ENCODE measurements around the gene CNIH1. TPM values are rescaled to one million over a fixed set of nuclear protein-coding genes. Genes with fewer than 3 reads are reported as not detected.
"Not testable (repeated sequence)": the region's sequence is repeated elsewhere in the genome, so short reads cannot be mapped to it uniquely, and the experiment has no call there.

CNIH1 gene
- total RNA-seq, 1 experiment from 2014 or later: 80.7 TPM

DNA sequence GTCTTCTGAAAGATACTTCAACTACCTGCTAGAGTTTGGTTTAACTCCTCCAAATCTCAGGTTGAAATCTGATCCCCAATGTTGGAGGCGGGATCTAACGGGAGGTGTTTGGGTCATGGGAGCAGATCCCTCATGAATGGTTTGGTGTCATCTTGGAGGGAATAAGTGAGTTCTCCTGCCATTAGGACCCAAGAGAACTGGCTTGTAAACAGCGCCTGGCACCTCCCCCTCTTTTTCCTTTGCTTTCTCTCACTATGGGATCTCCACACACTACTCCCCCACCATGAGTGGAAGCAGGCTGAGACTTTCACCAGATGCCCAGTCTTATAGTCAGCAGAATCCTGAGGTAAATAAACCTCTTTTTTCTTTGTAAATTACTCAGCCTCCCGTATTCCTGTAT, 2.5 kb downstream of the CNIH1 start (continued):
- TF ChIP-seq NFATC4 (CRISPR knock-in tag; IDR thresholded peaks at IDR 0.05) (no peak), FOXP1 (CRISPR knock-in tag; IDR thresholded peaks at IDR 0.05; ENCODE audit: borderline replicate concordance) (no peak)
- TF ChIP-seq, protein P1, sequence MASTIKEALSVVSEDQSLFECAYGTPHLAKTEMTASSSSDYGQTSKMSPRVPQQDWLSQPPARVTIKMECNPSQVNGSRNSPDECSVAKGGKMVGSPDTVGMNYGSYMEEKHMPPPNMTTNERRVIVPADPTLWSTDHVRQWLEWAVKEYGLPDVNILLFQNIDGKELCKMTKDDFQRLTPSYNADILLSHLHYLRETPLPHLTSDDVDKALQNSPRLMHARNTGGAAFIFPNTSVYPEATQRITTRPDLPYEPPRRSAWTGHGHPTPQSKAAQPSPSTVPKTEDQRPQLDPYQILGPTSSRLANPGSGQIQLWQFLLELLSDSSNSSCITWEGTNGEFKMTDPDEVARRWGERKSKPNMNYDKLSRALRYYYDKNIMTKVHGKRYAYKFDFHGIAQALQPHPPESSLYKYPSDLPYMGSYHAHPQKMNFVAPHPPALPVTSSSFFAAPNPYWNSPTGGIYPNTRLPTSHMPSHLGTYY (CRISPR knock-in tag; IDR thresholded peaks at IDR 0.05): no peak
- TF ChIP-seq, protein P2, sequence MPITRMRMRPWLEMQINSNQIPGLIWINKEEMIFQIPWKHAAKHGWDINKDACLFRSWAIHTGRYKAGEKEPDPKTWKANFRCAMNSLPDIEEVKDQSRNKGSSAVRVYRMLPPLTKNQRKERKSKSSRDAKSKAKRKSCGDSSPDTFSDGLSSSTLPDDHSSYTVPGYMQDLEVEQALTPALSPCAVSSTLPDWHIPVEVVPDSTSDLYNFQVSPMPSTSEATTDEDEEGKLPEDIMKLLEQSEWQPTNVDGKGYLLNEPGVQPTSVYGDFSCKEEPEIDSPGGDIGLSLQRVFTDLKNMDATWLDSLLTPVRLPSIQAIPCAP (CRISPR knock-in tag; IDR thresholded peaks at IDR 0.05): no peak
- TF ChIP-seq, protein P3, sequence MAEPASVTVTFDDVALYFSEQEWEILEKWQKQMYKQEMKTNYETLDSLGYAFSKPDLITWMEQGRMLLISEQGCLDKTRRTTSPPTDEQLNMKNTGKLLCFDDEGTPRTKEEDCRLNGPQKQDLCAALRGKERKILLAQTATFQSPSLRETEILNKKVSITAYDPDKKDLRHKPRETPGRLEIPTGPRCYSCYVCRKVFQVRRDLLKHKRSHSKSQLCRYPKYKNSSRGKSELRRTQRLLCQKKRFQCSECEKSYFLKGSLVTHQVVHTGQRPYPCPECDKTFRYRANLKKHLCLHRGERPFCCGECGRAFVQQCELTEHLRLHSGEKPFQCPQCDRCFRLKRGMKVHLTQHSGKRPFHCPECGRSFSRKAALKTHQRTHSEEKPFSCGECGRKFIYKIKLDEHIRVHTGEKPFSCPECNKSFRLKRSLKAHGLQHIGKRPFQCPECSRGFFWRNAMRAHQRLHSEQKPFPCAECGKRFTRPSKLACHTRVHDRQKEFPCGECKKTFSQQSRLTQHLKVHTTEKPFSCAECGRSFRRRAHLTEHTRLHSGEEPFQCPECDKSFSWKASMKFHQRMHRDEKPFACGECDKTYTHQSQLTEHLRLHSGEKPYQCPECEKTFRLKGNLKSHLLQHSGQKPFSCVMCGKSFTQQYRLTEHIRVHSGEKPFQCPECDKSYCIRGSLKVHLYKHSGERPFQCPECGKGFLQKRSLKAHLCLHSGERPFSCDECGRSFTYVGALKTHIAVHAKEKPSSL (CRISPR knock-in tag; conservative IDR thresholded peaks at IDR 0.05): no peak
- TF ChIP-seq, protein P4, sequence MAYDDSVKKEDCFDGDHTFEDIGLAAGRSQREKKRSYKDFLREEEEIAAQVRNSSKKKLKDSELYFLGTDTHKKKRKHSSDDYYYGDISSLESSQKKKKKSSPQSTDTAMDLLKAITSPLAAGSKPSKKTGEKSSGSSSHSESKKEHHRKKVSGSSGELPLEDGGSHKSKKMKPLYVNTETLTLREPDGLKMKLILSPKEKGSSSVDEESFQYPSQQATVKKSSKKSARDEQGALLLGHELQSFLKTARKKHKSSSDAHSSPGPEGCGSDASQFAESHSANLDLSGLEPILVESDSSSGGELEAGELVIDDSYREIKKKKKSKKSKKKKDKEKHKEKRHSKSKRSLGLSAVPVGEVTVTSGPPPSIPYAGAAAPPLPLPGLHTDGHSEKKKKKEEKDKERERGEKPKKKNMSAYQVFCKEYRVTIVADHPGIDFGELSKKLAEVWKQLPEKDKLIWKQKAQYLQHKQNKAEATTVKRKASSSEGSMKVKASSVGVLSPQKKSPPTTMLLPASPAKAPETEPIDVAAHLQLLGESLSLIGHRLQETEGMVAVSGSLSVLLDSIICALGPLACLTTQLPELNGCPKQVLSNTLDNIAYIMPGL (CRISPR knock-in tag; IDR thresholded peaks at IDR 0.05): no peak
- TF ChIP-seq, protein P5, sequence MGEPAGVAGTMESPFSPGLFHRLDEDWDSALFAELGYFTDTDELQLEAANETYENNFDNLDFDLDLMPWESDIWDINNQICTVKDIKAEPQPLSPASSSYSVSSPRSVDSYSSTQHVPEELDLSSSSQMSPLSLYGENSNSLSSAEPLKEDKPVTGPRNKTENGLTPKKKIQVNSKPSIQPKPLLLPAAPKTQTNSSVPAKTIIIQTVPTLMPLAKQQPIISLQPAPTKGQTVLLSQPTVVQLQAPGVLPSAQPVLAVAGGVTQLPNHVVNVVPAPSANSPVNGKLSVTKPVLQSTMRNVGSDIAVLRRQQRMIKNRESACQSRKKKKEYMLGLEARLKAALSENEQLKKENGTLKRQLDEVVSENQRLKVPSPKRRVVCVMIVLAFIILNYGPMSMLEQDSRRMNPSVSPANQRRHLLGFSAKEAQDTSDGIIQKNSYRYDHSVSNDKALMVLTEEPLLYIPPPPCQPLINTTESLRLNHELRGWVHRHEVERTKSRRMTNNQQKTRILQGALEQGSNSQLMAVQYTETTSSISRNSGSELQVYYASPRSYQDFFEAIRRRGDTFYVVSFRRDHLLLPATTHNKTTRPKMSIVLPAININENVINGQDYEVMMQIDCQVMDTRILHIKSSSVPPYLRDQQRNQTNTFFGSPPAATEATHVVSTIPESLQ (CRISPR knock-in tag; IDR thresholded peaks at IDR 0.05): no peak

DNA sequence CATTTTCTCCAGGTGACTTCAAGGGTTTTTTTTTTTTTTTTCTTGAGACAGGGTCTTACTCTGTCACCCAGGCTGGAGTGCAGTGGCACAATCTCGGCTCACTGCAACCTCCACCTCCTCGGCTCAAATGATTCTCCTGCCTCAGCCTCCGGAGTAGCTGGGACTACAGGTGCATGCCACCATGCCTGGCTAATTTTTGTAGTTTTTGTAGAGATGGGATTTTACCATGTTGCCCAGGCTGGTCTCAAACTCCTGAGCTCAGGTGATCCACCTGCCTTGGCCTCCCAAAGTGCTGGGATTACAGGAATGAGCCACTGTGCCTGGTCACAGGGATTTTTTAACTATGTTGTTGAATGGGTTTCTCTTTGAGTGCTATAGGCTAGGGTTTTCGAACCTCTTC, 3.2 kb downstream of the CNIH1 start:
- H3K4me3 Mint-ChIP-seq; DNase-seq (ENCODE audit: low spot score); H3K27ac Mint-ChIP-seq; H3K9me3 Mint-ChIP-seq; ATAC-seq; H3K36me3 Mint-ChIP-seq; H3K27me3 Mint-ChIP-seq (ENCODE audit: low read depth); POLR2A ChIA-PET: not testable (repeated sequence)
- peaks cover 73% of the 10 kb centered on the region for H3K4me1 Mint-ChIP-seq
- CTCF ChIA-PET: interaction anchor here (1.2 to 1.8 kb wide), 3 partner anchors 41 to 90 kb away, joined by 4 to 7 read pairs (median 4); partner anchors contain the start of gene CDKN3

DNA sequence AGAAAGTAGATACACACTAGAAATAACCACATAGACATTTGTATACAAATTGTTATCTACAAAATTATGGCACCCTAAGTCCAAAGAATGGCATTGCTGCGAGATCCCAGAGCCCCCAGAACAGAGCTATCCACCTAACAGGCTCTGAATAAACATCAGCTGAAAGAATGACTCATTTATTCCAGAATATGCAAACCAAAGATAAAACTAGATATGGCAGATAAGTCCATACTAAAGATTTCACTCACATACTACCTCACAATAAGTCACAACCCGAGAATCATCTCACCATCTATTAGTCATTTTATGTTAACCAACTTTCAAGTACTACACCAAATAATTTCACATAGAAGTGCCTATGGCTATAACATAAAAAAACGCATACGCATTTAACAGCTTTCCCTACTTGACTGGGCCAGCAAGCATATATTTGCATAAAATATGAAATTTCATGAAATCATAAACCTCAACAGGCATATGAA, 5.6 kb downstream of the CNIH1 start:
- H3K9me3 Mint-ChIP-seq: no peaks in the 10 kb centered on the region
- H3K4me1 Mint-ChIP-seq: peaks cover 75% of the 10 kb centered on the region
- ChIA-PET CTCF (interaction anchor here (1.8 kb wide), 1 partner anchor 69 kb away, joined by 8 read pairs; no protein-coding TSS in a partner anchor), POLR2A (interaction anchor here (0.6 kb wide), 1 partner anchor 40 kb away, joined by 3 read pairs; no protein-coding TSS in a partner anchor)
- H3K27me3 Mint-ChIP-seq (ENCODE audit: low read depth): no peaks in the 10 kb centered on the region
- no peak overlapping the region for H3K4me3 Mint-ChIP-seq
- peaks cover 7% of the 10 kb centered on the region for H3K36me3 Mint-ChIP-seq
- H3K27ac Mint-ChIP-seq: no peak overlapping the region
- ATAC-seq: no peak
- TF ChIP-seq HMGA2 (CRISPR knock-in tag; IDR thresholded peaks at IDR 0.05) (no peak), ZNF121 (CRISPR knock-in tag; IDR thresholded peaks at IDR 0.05) (no peak), ZNF232 (CRISPR knock-in tag; IDR thresholded peaks at IDR 0.05) (no peak), TEAD4 (CRISPR knock-in tag; IDR thresholded peaks at IDR 0.05) (no peak), SMAD4 (CRISPR knock-in tag; IDR thresholded peaks at IDR 0.05) (no peak), TEAD1 (CRISPR knock-in tag; IDR thresholded peaks at IDR 0.05) (no peak), ATF1 (CRISPR knock-in tag; IDR thresholded peaks at IDR 0.05) (no peak)
- TF ChIP-seq, protein P4 (CRISPR knock-in tag; IDR thresholded peaks at IDR 0.05): no peak
- TF ChIP-seq, protein P6, sequence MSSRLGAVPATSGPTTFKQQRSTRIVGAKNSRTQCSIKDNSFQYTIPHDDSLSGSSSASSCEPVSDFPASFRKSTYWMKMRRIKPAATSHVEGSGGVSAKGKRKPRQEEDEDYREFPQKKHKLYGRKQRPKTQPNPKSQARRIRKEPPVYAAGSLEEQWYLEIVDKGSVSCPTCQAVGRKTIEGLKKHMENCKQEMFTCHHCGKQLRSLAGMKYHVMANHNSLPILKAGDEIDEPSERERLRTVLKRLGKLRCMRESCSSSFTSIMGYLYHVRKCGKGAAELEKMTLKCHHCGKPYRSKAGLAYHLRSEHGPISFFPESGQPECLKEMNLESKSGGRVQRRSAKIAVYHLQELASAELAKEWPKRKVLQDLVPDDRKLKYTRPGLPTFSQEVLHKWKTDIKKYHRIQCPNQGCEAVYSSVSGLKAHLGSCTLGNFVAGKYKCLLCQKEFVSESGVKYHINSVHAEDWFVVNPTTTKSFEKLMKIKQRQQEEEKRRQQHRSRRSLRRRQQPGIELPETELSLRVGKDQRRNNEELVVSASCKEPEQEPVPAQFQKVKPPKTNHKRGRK (CRISPR knock-in tag; IDR thresholded peaks at IDR 0.05; ENCODE audit: borderline replicate concordance): no peak
- DNase-seq (ENCODE audit: low spot score): no peak

Data from WTC11 (cell line).